ENCODE data around the gene TSHZ2. TPM values are rescaled to one million over a fixed set of nuclear protein-coding genes. Genes with fewer than 3 reads are reported as not detected.

The TSHZ2 gene
- total RNA-seq, 1 experiment from 2014 or later = 0.07 TPM

DNA sequence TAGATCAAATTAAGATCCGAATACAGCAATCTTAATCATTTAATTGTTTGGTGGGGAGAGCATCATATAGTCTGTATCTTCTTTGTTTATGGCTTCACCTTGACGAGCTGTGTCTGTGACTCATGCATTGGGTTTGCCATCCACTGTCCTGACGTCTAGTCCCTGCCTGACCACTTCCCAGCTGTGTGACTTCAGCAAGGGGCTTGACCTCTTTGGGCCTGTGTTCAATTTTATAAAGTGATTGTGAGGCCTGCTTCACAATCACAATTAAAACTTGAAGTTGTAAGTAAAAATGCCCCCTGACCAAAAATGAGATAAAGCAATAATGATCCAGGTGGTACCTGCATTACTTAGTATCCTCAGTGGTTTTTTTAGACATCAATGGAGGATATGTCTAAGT, 412.2 kb downstream of the TSHZ2 start:
- DNase-seq (ENCODE audit: low read depth, low spot score) = no peak
- no peaks in the 10 kb centered on the region for H3K79me2 ChIP-seq (ENCODE audit: insufficient read depth, low read length)
- no peak overlapping the region for H2AFZ ChIP-seq (ENCODE audit: low read depth, low read length, poor library complexity, severe bottlenecking)
- ChIA-PET POLR2A (no interaction called here), RAD21 (ENCODE audit: low non-redundant PET in 1 of 2, low total read pairs in 2 of 2, uncharacterized antibody in 2 of 2, unreplicated experiment in 2 of 2) (no interaction called here), CTCF (no interaction called here)
- no peaks in the 10 kb centered on the region for H3K4me1 ChIP-seq (ENCODE audit: control insufficient read depth in 1 of 2, insufficient read depth in 2 of 2, low read length in 2 of 2)
- H3K9me2 ChIP-seq (ENCODE audit: insufficient read depth) = no peaks in the 10 kb centered on the region
- H3K4me3 ChIP-seq (replicated peaks in 1 of 2; ENCODE audit: low read depth in 1 of 2, low read length in 2 of 2) = no peak overlapping the region
- H4K20me1 ChIP-seq (ENCODE audit: insufficient read depth) = no peaks in the 10 kb centered on the region
- H3K27ac ChIP-seq (ENCODE audit: low read depth, low read length) = no peak overlapping the region
- H3K9ac ChIP-seq (ENCODE audit: low read length) = no peak overlapping the region
- H3K36me3 ChIP-seq (ENCODE audit: control insufficient read depth in 1 of 2, insufficient read depth in 2 of 2, low read length in 2 of 2) = no peaks in the 10 kb centered on the region
- peaks cover 2% of the 10 kb centered on the region; the same call in 1 of the 2 replicates for H3K27me3 ChIP-seq (ENCODE audit: insufficient read depth, low read length)
- no peak for ATAC-seq
- TF ChIP-seq CBX3 (IDR thresholded peaks at IDR 0.05; ENCODE audit: low read depth) (no peak), ATF3 (IDR thresholded peaks at IDR 0.05) (no peak), SIN3A (IDR thresholded peaks at IDR 0.05; ENCODE audit: low read depth) (no peak), POLR2AphosphoS5 (IDR thresholded peaks at IDR 0.05; ENCODE audit: low read depth, low read length) (no peak), YY1 (IDR thresholded peaks at IDR 0.05; ENCODE audit: extremely low read depth, insufficient replicate concordance, low read depth, low read length) (no peak), SRF (IDR thresholded peaks at IDR 0.05; ENCODE audit: low read depth) (no peak), TCF7L2 (IDR thresholded peaks at IDR 0.05; ENCODE audit: borderline replicate concordance, extremely low read depth, insufficient read depth, insufficient read length) (no peak), ZFX (IDR thresholded peaks at IDR 0.05) (no peak), EGR1 (IDR thresholded peaks at IDR 0.05; ENCODE audit: low read depth) (no peak), EZH2 (IDR thresholded peaks at IDR 0.05) (no peak), ZBTB33 (IDR thresholded peaks at IDR 0.05; ENCODE audit: extremely low read depth, insufficient replicate concordance, low read length) (no peak), CEBPB (IDR thresholded peaks at IDR 0.05; ENCODE audit: low read depth) (no peak), EZH2phosphoT487 (IDR thresholded peaks at IDR 0.05; ENCODE audit: borderline replicate concordance) (no peak), SP1 (IDR thresholded peaks at IDR 0.05; ENCODE audit: low read depth) (no peak), ZNF274 (IDR thresholded peaks at IDR 0.05; ENCODE audit: low read depth, low read length) (no peak), POLR2A (IDR thresholded peaks at IDR 0.05; ENCODE audit: borderline replicate concordance, extremely low read depth, insufficient read depth, insufficient read length) (no peak), JUND (IDR thresholded peaks at IDR 0.05) (no peak), FOSL1 (IDR thresholded peaks at IDR 0.05; ENCODE audit: low read depth) (no peak)
- TF ChIP-seq, protein P1, sequence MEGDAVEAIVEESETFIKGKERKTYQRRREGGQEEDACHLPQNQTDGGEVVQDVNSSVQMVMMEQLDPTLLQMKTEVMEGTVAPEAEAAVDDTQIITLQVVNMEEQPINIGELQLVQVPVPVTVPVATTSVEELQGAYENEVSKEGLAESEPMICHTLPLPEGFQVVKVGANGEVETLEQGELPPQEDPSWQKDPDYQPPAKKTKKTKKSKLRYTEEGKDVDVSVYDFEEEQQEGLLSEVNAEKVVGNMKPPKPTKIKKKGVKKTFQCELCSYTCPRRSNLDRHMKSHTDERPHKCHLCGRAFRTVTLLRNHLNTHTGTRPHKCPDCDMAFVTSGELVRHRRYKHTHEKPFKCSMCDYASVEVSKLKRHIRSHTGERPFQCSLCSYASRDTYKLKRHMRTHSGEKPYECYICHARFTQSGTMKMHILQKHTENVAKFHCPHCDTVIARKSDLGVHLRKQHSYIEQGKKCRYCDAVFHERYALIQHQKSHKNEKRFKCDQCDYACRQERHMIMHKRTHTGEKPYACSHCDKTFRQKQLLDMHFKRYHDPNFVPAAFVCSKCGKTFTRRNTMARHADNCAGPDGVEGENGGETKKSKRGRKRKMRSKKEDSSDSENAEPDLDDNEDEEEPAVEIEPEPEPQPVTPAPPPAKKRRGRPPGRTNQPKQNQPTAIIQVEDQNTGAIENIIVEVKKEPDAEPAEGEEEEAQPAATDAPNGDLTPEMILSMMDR (IDR thresholded peaks at IDR 0.05 in 2 of 3, conservative IDR thresholded peaks at IDR 0.05 in 1 of 3; ENCODE audit: borderline replicate concordance in 1 of 3, insufficient read depth in 1 of 3, low read depth in 2 of 3, low read length in 2 of 3) = no peak
- TF ChIP-seq, protein P2, sequence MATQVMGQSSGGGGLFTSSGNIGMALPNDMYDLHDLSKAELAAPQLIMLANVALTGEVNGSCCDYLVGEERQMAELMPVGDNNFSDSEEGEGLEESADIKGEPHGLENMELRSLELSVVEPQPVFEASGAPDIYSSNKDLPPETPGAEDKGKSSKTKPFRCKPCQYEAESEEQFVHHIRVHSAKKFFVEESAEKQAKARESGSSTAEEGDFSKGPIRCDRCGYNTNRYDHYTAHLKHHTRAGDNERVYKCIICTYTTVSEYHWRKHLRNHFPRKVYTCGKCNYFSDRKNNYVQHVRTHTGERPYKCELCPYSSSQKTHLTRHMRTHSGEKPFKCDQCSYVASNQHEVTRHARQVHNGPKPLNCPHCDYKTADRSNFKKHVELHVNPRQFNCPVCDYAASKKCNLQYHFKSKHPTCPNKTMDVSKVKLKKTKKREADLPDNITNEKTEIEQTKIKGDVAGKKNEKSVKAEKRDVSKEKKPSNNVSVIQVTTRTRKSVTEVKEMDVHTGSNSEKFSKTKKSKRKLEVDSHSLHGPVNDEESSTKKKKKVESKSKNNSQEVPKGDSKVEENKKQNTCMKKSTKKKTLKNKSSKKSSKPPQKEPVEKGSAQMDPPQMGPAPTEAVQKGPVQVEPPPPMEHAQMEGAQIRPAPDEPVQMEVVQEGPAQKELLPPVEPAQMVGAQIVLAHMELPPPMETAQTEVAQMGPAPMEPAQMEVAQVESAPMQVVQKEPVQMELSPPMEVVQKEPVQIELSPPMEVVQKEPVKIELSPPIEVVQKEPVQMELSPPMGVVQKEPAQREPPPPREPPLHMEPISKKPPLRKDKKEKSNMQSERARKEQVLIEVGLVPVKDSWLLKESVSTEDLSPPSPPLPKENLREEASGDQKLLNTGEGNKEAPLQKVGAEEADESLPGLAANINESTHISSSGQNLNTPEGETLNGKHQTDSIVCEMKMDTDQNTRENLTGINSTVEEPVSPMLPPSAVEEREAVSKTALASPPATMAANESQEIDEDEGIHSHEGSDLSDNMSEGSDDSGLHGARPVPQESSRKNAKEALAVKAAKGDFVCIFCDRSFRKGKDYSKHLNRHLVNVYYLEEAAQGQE (IDR thresholded peaks at IDR 0.05; ENCODE audit: low read depth) = no peak
- no peaks in the 10 kb centered on the region for H3K9me3 ChIP-seq (ENCODE audit: control insufficient read depth in 1 of 2, insufficient read depth in 1 of 2, low read depth in 1 of 2, low read length in 2 of 2)
- H3K4me2 ChIP-seq (ENCODE audit: low read length) = no peak overlapping the region
- intact Hi-C loops (cut with micrococcal nuclease) = no loop called here
- no TSS peak for BruUV-seq (replicated peaks)

Measured in HCT116 (cell line).